ENCODE measurements around the gene MCAT.

- TF ChIP-seq CTCF (conservative IDR thresholded peaks at IDR 0.05), result no peak
- TF ChIP-seq ZFX (IDR thresholded peaks at IDR 0.05), result peak; percentile 66; the same call in 1 of the 2 replicates
Measured at GRCh38 chr22:43151251-43152002, 8.2 kb upstream of the MCAT start, which contains the start of gene TSPO.

All from C4-2B (cell line).